Measurements from ENCODE around the gene PHF21B.

The PHF21B gene

DNA sequence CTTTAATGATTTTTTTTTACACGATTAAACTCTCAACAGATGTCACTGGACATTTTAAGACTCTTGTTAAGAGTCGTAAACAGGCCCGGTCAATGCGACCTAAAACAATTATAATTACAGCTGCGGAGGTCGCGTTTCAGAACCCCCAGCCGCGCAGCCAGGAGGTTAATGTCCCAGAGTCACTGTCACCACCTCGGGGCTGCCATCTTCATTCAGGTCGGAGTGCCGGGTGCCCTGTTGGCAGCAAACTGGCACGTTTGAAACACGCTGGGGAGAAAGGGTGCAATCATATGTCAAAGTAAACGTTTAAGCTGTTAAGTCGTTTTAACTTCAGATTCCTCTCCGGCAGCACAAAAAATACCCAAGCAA, 711 bp upstream of the PHF21B start:
- no peak for DNase-seq

DNA sequence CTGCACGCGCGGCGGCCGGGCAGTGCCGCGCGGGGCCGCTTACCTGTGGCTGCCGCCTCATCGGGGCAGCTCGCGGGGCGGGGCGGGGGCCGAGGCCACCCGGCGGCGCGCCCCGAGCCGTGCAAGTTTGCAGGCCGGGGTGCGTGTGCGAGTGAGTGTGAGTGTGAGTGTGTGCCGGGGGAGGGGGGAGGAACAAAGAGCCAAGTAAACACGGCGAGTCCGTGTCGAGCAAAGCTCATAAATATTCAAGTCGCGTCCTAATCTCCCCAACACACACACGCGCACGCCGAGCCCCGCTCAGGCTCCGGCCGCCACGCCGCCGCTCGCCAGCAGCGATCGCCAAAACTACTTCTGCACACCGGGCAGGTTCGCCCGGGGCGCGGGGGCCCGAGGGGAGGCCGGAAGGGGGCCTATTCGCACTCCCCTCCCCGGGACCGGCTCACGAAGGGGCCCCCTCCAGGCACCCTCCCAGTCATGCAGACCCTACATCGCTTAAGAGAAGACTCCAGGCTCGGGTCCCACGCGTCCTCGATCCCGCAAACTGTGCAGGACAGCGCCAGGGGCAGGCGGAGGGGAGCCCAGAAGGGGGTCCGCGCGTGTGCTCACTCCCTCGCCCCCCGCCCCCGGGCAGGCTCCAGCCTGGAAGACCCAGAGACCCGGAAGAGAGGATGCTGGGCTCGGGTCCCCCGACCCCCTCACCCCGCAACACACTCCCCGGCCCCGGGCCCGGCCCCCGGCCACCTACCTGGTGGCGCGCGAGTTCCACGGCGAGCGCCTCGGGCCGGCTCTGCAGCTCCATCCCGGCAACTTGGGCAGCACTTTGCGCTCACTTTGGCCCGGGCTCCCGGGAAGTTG, 827 bp downstream of the PHF21B start:
- peak; percentile 72 for DNase-seq

DNA sequence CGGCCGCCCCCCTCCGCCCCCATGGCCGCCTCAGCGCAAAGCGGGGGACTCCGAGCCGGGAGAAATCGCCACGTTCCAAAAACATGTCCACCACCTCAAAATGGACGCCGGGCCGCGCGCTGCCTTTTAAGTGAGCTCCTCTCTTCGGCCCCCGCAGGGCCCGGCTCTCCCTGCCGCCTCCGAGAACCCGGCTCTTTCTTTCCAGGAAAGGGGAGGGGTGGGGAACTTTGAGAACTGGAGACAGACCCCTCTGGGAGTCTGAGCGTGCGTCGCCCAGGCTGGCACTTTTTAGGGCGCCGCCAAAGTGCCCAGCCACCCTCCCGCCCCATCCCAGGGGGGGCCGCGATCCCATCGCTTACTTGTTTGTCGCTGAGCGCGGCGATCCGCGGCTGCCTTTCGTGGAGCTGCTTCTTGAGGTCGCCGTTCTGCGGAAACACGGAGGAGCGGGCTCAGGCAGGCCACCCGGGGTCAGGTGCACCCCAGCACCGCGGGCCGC, 1.6 kb downstream of the PHF21B start:
- no peak for DNase-seq

DNA sequence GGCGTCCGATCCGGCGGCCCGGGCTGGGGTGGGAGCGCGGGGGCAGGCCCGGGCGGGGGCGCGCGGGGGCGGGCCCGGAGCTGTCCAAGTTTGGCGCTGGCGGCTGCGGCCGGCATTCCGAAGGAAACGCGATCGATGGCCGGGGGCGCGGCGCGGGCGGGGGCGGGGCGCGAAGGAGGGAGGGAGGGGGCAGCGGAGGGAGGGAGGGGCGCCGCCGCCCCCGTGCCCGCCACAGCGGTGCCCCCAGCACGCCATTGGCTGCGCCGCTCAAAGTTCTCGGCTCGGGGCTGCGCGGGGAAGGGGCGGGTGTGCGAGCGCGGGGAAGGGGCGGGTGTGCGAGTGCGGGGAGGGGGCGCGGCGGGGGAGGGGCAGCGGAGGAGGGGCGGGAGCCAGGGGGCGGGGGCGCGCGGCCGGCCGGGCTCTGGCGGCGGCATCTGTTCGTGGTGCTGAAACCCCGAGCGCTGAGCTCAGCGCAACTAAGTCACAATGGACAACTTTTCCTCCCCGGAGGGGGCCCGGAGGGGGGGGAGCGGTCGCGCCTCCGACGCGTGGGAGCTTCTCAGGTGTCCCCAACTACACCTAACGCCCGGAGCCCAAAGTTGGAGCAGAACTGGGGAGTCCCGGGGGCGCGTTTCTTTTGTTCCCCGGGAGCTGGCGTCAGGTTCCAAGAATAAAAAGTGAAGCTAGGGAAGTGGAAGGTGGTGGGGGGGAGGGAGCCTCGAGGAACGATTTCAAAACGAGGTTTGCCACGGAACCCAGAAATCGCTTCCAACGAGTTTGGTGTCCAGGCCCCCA, 2.2 kb downstream of the PHF21B start:
- no peak for DNase-seq

DNA sequence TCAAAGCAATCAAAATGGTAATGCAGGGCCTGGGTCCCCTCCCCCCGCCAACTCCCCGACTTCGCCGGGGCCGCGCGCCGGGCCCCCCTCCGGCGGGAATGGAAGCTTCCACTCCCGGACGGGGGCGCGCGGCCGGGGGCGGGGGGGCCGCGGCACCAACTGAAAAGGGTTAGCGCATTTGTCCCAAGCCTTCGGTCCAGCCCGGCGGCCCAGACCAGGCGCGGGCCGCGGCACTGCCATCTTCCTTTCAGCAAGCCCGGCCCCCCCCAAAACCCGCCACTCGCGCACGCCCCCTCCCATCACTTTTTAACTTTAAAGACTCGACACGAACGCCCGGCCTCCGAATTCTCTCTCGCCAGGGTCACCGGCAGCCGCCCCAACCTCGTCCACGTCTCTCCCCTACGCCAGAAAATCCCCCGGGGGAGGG, 2.8 kb downstream of the PHF21B start:
- no peak for DNase-seq

DNA sequence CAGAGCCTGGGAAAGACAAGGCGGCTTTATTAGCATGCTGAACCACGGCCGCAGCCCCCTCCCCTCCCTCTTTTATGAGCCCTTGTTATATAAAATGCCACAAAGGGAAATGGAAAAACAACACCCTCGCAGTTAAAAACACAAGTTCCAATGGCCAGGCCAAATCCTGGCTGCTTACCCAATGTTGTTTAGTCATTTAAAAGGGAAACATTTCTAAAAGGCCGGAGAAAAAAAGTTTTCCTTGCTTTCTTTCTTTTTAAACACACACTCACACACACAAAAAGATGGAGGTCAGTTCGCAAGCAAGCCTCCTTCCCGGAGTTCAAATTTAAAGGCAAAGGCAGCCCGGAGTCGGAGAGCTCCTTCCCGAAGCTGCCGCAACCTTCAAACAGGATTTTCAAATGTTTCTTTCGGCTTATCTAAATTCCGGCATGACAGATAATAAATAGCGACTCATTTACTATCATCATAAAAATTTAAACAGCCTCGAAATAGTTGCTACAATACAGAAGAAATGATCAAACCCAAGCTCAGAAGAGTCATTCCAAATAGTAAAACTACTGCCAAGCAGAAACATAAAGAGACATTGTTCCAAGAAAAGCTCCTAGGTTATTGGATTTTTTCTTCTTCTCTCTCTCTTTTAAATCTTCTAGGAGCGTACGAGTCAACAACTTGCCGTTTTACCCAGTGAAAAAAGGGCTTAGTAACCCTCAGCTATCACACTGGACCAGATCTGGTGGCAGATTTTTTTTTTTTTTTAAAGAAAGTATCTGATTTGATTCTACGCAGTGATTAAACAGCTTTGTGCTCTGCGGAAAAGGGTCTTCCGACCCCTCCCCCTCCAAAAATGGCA, 3.5 kb downstream of the PHF21B start:
- DNase-seq, result no peak

DNA sequence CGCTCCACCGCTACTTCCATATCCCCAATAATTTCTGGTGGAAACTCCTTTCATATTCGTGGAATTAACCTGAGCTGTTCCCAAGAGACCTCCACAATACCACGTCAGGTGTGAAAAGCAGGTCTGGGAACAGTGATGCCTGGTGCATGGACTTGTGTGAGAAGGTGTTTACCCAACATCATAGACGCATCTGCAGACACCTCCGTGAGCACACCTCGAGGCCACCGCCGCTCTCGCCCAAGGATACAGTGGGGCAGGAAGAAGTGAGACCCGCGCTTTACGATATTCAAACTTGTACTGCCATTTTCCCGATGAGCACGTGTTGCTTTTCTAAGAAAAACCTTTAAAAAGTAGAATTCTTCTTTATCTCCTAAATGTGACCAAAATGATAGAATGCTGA, 8.2 kb downstream of the PHF21B start:
- DNase-seq, result no peak

DNA sequence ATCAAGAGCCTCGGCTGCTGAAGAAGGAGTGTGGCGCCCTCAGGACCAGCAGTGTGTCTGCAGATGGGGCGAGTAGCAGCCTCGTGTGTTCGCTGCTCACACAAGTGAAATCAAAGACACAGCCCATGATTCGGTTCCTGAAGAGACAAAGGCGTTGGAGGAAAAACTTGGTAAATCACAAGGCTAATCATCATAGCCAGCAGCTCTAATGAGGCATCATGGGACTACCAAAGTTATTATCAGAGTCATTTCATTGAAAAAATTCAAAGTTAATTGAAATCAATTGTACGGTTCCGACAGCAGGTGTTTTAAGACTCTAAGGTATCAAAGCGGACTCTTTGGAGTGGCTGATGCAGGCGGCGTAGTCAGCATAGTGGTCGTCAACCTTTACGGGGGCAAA, 9.5 kb downstream of the PHF21B start:
- DNase-seq, result no peak

DNA sequence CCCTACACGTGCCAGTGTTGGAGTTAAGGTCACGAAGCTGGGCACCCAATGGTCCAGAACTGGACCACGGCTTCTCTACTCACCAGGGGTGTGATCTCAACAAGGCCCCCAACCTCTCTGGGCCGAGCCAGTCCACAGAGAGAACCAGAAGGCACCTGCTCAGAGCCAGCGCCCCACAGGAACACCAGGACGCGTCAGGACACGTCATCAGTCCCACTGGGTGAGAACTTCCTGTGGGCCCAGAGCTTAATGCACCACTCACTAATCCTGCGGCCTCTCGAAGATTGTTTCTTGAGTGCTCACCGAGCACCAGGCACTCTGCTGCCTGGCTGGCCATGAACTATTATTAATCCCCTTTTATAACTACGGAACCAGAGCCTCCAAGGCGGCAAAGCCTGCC, 10.1 kb downstream of the PHF21B start:
- DNase-seq, result no peak

DNA sequence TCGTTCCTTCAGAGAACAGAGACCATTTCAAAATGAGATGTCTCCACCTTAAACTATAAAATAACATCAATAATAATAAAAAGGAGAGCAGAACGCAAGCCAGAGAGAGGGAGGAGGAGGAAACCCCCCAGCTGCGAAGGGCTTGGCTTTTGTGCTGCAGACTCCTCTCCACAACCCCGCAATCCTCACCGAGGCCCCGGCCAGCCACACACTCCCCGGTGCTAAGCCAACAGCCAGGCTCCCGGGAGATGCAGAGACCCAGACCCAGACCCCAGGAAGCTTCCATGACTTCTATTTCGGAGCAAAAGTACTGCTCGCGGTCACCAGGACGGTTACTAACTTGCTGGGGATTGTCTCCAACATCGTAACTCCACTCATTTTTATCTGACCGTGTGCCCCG, 10.6 kb downstream of the PHF21B start:
- no peak for DNase-seq

DNA sequence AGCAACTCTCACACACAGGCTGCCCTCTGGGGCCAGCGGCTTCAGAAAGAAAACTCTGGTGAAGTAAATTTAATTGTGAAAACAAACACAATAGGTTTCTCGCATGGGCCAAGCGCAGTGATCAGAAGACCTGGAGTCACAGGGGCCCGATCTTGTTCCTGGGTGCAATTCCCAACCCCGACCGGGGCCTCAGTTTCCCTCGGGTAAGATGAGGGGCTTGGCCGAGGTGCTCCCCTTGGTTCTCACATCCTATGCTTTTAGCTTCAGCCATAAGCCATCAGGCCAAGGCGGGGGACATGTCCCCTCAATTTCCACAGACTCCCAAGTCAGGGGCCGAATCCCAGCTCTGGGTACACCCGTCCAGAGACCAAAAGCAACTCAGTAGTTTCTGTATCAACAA, 11.5 kb downstream of the PHF21B start:
- no peak for DNase-seq

DNA sequence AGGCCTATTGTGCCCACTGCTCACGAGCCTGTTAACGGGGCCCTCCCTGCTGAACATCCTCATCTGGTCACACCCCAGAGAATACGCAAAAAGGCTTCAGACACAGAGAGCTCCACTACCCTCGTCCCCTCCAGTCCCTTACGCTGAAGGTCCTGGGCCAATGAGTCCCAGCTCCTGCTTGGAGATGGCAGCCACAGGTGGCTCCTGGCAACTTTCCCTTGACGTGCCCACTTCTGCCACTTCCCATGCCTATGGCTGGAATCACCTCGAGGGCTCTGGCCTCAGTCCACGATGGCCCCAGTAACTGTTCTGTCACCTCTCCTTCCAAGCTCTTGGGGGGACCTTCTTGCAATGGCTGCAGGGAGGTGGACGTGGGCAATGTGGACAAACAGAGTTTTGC, 12.7 kb downstream of the PHF21B start:
- DNase-seq, result no peak

DNA sequence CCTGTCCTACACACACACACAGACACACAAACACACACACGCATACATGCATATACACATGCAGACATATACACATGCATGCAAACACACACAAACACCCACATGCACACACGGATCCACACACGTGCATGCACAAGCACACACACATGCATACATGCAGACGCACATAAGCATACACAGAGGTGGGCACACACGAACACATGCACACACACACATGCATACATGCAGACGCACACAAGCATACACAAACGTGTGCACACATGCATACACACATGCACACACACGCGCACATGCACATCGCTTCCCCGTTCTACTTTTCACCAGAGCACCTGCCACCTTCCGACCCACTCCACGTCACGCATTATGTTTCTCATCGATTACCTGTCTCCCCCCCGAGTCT, 13.2 kb downstream of the PHF21B start:
- DNase-seq, result no peak

DNA sequence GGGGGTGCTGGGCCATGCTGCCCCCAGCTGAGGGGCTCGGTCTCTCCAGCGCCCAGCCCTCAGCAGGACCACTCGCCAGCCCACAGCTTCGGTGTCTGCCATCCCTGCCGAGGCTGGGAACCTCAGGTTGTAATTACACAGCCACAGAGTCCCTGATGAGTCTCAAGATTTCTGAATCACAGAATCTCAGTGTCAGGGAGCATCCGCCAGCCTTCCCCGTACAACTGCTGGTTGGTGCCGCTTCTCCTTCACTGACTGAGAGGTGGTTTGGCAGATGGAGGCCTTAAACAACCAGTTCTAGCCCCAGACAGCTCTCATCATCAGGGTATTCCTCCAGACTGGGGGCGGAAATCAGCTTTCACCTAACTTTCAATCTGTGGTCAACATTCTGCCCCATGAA, 13.7 kb downstream of the PHF21B start:
- DNase-seq, result no peak

DNA sequence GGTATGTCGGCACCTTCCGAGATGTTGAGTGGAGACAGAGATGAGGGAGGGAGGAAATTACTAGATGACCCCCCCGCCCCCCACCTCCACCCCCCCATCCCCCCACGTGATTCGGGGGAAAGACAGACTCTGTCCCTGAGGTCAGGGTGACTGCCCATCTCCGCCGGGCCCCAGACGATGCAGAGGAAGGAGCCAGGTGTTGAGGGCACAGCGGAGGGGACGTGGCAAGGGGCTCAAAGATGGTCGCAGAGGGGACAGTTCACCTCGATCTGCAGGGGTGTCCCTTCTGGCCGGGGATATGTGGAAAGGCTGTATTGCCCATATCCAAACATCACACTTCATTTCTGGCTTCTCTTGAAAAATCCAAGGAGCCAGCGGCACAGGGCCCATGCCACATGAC, 14.1 kb downstream of the PHF21B start:
- DNase-seq, result no peak

DNA sequence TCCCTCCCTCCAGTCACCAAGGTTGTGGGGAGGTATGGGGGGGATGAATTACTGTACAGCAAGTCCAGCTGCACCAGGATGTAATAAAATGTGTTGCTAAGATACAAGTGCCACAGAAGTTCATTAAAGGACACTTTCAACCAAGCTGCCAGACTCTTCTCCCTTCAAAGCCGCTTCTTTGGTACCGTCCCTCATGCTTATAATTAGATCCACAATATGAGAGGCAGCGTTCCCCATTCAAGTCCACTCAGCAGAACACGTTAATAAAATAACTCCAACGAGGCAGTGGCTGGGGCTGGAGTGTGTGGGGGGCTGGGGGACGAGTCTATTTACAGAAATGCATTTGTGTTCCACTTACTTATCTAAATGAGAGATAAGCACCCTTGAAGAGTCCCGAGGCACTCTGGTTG, 14.7 kb downstream of the PHF21B start:
- DNase-seq, result no peak

DNA sequence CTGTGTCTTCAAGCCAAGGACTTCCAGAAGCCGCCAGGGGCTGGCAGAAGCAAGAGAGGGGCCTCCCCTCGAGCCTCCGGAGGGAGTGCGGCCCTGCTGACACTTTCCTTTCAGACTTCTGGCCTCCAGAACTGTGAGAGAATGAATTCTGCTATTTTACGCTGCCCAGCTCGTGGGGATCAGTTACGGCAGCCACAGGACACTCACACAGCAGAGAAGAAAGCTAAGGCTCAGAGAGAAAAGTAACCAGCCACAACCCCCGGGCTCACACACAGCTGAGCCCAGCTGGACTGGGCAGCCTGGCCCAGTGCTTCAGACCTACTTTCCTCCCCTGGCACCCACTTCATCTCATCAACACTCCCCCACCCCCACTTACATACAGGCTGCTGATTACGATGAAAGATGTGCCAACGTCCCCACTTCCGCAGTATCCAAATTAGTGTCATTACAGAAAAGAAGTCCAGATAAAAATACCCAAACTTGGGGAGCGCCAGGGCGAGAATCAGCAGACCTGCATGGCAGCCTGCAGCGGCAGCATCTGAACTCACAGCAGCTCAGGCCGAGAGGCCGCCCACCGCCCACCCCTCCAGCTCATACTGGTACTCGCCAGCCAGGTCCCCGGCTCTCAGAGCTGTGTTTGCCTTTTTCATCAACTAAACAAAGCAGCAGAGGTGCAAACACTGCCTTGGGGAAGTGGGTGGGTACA, 15.3 kb downstream of the PHF21B start:
- DNase-seq, result no peak

DNA sequence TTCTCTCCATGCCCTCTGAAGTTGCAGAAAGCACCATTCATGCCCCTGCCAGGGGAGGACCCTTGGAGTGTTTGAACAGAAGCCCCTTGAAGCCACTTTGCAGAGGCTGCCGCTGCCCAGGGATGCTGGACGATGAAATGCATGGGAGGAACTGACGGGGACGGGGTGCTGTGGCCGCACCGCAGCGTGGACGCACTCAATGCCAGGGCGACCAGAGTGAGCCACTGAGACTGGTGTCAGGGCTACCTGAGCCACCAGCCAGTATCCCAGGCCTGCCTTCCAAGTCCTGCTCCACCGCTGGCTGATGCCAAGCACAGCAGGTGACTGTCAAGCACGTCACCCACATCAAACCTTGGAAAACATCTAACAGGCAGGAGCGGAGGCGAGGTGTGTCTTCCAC, 17.6 kb downstream of the PHF21B start:
- no peak for DNase-seq

DNA sequence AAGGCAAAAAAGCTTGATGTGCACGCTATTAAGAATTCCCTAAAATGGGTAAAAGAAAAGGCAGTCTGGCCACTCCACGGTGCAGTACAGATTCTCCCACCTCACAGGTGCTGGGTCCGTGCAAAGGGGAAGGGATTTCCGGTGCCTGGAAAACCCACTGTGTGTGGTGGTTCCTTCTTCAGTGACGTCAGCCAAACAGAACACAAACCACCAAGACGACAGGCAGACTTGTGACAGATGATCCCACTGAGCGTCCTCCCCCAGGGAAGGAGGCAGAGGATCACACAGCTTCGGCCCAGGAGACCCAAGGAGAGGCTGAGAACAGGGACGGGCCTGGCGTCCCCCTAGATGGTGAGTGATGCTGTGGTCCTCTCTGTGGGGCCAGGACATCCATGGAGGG, 18.6 kb downstream of the PHF21B start:
- no peak for DNase-seq

DNA sequence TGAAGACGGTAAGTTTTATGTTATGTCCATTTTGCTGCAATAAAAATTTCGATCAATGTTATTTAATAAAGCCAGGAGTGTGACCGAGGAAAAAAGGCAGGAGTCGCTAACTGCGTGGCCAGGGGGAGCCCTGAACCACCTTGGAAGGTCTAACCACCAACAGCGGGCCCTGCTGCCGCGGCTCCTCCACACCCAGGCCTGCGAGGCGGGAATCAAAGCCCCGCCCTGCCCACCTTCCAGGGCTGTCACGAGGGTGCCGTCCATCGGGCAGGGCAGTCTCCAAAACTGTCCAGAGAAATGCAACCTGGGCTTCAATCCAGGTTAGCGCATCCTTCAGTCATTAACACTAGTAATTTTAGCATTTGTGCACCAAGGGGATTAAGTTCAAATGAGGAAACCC, 19.0 kb downstream of the PHF21B start:
- DNase-seq, result no peak

DNA sequence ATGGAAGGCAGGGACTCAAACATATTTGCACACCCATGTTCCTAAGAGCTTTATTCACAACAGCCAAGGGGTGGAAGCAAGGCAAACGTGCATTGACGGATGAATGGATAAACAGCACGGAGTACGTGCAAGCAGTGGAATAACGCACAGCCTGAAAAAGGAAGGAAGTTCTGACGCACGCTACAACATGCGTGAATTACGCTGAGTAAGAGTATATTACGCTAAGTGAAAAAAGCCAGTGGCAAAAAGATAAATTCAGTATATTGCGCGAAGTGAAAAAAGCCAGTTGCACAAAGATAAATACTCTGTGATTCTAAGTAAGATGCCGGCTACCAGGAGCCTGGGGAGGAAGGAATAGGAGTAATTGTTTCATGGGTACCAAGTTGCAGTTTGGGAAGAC, 19.5 kb downstream of the PHF21B start:
- DNase-seq, result no peak

DNA sequence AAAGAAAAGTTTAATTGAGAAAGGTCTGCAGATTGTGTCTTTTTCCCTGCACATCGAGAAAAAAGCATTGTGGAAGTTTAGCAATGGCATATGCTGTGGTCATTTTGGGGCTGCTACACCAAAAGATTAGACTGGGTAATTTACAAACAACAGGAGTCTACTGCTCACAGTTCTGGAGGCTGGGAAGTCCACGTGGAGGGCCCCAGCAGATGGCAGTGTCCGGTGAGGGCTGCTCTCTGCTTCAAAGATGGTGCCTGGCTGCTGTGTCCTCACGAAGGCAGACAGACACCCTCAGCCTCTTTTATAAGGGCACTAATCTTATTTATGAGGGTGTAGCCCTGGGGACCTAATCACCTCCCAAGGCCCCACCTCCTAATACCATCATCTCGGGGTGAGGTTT, 21.1 kb downstream of the PHF21B start:
- no peak for DNase-seq

DNA sequence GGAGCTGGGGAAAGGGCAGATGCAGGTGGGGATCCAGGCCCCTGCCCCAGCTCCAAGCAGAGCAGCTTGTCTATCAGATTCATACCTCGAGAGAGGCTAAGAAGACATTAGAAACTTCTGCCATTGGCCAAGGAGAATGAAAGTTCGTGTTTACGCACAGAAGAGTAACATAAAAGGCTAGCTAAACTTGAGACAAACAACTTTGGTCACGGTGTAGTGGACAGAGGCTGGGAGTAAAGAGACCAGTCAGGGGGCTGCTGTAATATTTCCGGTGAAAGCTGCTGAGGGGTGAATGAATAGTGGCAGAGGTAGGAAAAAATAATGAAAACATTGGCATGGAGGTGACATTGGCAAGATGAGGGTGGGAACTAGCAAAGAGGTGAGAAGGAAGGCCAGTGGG, 22.9 kb downstream of the PHF21B start:
- DNase-seq, result no peak

All from 8988T (cell line).